ENCODE results near the gene TTLL5.

The TTLL5 gene

GRCh38 chr14:75989134-75989533 is 328.1 kb downstream of the TTLL5 start:
- TF ChIP-seq TAF1 (IDR thresholded peaks at IDR 0.05; ENCODE audit: low read depth) (no peak), EGR1 (IDR thresholded peaks at IDR 0.05) (no peak), ZBTB7A (IDR thresholded peaks at IDR 0.05; ENCODE audit: low read depth) (no peak), CREB1 (IDR thresholded peaks at IDR 0.05; ENCODE audit: low read depth) (no peak), NFIC (IDR thresholded peaks at IDR 0.05) (no peak), RAD21 (IDR thresholded peaks at IDR 0.05; ENCODE audit: low read depth) (no peak), CEBPB (IDR thresholded peaks at IDR 0.05) (no peak), TEAD4 (IDR thresholded peaks at IDR 0.05) (no peak), TCF12 (IDR thresholded peaks at IDR 0.05; ENCODE audit: low read depth) (no peak), FOXM1 (IDR thresholded peaks at IDR 0.05; ENCODE audit: borderline replicate concordance, low read depth) (no peak), YY1 (IDR thresholded peaks at IDR 0.05; ENCODE audit: low read depth) (no peak), EP300 (IDR thresholded peaks at IDR 0.05; ENCODE audit: borderline replicate concordance) (no peak)
- TF ChIP-seq, protein P1, sequence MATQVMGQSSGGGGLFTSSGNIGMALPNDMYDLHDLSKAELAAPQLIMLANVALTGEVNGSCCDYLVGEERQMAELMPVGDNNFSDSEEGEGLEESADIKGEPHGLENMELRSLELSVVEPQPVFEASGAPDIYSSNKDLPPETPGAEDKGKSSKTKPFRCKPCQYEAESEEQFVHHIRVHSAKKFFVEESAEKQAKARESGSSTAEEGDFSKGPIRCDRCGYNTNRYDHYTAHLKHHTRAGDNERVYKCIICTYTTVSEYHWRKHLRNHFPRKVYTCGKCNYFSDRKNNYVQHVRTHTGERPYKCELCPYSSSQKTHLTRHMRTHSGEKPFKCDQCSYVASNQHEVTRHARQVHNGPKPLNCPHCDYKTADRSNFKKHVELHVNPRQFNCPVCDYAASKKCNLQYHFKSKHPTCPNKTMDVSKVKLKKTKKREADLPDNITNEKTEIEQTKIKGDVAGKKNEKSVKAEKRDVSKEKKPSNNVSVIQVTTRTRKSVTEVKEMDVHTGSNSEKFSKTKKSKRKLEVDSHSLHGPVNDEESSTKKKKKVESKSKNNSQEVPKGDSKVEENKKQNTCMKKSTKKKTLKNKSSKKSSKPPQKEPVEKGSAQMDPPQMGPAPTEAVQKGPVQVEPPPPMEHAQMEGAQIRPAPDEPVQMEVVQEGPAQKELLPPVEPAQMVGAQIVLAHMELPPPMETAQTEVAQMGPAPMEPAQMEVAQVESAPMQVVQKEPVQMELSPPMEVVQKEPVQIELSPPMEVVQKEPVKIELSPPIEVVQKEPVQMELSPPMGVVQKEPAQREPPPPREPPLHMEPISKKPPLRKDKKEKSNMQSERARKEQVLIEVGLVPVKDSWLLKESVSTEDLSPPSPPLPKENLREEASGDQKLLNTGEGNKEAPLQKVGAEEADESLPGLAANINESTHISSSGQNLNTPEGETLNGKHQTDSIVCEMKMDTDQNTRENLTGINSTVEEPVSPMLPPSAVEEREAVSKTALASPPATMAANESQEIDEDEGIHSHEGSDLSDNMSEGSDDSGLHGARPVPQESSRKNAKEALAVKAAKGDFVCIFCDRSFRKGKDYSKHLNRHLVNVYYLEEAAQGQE (IDR thresholded peaks at IDR 0.05; ENCODE audit: low read depth) = no peak
- TF ChIP-seq, protein P2, sequence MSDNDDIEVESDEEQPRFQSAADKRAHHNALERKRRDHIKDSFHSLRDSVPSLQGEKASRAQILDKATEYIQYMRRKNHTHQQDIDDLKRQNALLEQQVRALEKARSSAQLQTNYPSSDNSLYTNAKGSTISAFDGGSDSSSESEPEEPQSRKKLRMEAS (IDR thresholded peaks at IDR 0.05) = no peak
- TF ChIP-seq, protein P3, sequence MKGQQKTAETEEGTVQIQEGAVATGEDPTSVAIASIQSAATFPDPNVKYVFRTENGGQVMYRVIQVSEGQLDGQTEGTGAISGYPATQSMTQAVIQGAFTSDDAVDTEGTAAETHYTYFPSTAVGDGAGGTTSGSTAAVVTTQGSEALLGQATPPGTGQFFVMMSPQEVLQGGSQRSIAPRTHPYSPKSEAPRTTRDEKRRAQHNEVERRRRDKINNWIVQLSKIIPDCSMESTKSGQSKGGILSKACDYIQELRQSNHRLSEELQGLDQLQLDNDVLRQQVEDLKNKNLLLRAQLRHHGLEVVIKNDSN (IDR thresholded peaks at IDR 0.05) = no peak

DNA sequence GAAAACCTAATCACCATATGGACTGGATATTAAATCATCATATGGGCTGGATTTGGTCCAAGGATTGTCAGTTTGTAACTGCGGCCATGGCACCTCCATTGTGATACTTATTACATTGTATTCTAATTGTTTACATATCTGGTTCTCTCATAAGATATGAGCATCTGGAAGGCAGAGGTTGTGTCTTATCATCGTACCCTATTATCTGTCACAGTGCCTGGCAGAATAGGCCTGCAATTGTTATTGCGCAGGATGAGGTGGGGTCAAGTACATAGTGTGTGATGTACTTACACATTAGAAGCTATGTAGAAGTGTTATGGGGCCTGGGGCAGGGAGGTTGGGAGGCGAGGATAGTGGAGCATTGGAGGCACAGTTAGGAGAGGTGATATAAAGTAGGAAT is 329.3 kb downstream of the TTLL5 start:
- TF ChIP-seq YY1 (IDR thresholded peaks at IDR 0.05; ENCODE audit: low read depth) = no peak
- no peak for TF ChIP-seq TEAD4 (IDR thresholded peaks at IDR 0.05)
- TF ChIP-seq, protein P3 (IDR thresholded peaks at IDR 0.05) = no peak
- no peak for TF ChIP-seq TCF12 (IDR thresholded peaks at IDR 0.05; ENCODE audit: low read depth)
- no peak for TF ChIP-seq RAD21 (IDR thresholded peaks at IDR 0.05; ENCODE audit: low read depth)
- TF ChIP-seq NFIC (IDR thresholded peaks at IDR 0.05) = no peak
- TF ChIP-seq FOXM1 (IDR thresholded peaks at IDR 0.05; ENCODE audit: borderline replicate concordance, low read depth) = no peak
- no peak for TF ChIP-seq EP300 (IDR thresholded peaks at IDR 0.05; ENCODE audit: borderline replicate concordance)
- no peak for TF ChIP-seq CREB1 (IDR thresholded peaks at IDR 0.05; ENCODE audit: low read depth)
- TF ChIP-seq, protein P1 (IDR thresholded peaks at IDR 0.05; ENCODE audit: low read depth) = no peak
- TF ChIP-seq, protein P2 (IDR thresholded peaks at IDR 0.05) = no peak
- no peak for TF ChIP-seq ZBTB7A (IDR thresholded peaks at IDR 0.05; ENCODE audit: low read depth)
- TF ChIP-seq TAF1 (IDR thresholded peaks at IDR 0.05; ENCODE audit: low read depth) = no peak
- no peak for TF ChIP-seq CEBPB (IDR thresholded peaks at IDR 0.05)

DNA sequence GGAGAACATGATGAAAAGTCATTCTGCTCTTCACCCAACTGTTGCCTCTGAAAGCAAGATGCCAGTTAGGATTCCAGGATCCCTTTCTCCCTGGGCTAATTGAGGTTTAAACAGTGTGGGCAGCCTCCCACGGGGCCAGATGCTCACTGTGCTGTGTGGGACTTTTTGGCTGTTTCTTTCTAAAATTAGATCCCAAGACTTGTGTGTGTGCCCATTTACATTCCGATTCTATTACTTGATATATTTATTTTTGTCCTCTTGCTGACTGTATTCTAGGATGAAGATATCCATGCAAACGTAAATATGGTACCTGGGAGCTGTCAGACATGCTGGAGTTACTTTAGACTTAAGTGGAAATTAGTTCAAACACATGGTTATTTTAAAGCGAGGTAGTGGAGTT is 330.7 kb downstream of the TTLL5 start:
- TF ChIP-seq EP300 (IDR thresholded peaks at IDR 0.05; ENCODE audit: borderline replicate concordance) (no peak), EGR1 (IDR thresholded peaks at IDR 0.05) (no peak), TCF12 (IDR thresholded peaks at IDR 0.05; ENCODE audit: low read depth) (no peak), CEBPB (IDR thresholded peaks at IDR 0.05) (no peak), TEAD4 (IDR thresholded peaks at IDR 0.05) (no peak), NFIC (IDR thresholded peaks at IDR 0.05) (no peak), FOXM1 (IDR thresholded peaks at IDR 0.05; ENCODE audit: borderline replicate concordance, low read depth) (no peak)
- TF ChIP-seq, protein P3 (IDR thresholded peaks at IDR 0.05) = no peak

GRCh38 chr14:75993567-75994041 is 332.6 kb downstream of the TTLL5 start:
- no peak for TF ChIP-seq CEBPB (IDR thresholded peaks at IDR 0.05)
- no peak for TF ChIP-seq ZBTB7A (IDR thresholded peaks at IDR 0.05; ENCODE audit: low read depth)
- no peak for TF ChIP-seq CREB1 (IDR thresholded peaks at IDR 0.05; ENCODE audit: low read depth)
- no peak for TF ChIP-seq EP300 (IDR thresholded peaks at IDR 0.05; ENCODE audit: borderline replicate concordance)
- TF ChIP-seq, protein P3 (IDR thresholded peaks at IDR 0.05) = no peak
- TF ChIP-seq NFIC (IDR thresholded peaks at IDR 0.05) = no peak
- TF ChIP-seq TEAD4 (IDR thresholded peaks at IDR 0.05) = no peak
- no peak for TF ChIP-seq TAF1 (IDR thresholded peaks at IDR 0.05; ENCODE audit: low read depth)
- no peak for TF ChIP-seq RAD21 (IDR thresholded peaks at IDR 0.05; ENCODE audit: low read depth)
- TF ChIP-seq, protein P1 (IDR thresholded peaks at IDR 0.05; ENCODE audit: low read depth) = no peak
- no peak for TF ChIP-seq YY1 (IDR thresholded peaks at IDR 0.05; ENCODE audit: low read depth)
- no peak for TF ChIP-seq EGR1 (IDR thresholded peaks at IDR 0.05)
- no peak for TF ChIP-seq TCF12 (IDR thresholded peaks at IDR 0.05; ENCODE audit: low read depth)
- no peak for TF ChIP-seq FOXM1 (IDR thresholded peaks at IDR 0.05; ENCODE audit: borderline replicate concordance, low read depth)
- TF ChIP-seq, protein P2 (IDR thresholded peaks at IDR 0.05) = no peak
